SK-N-MC (cell line): ENCODE results near the gene NAA35.

ENCODE experiments used
- EZH2 ChIP-seq: fragments of 200-600 bp; sonication (generic); IDR thresholded peaks from one replicate; pipeline ENCODE4 v1.6.1; 2017; ENCODE audit warnings: antibody characterized with exemption
- FOXP2 ChIP-seq: optimal IDR thresholded peaks from 2 replicates; pipeline ENCODE3; 2011; ENCODE audit warnings: mild to moderate bottlenecking, moderate library complexity; ENCODE audit not compliant: insufficient read depth; ENCODE audit errors: extremely low read length, control extremely low read depth
- POLR2AphosphoS5 ChIP-seq: IDR thresholded peaks from 2 replicates; pipeline ENCODE4 v1.6.1; 2012; ENCODE audit warnings: mild to moderate bottlenecking, low read depth, low read length, borderline replicate concordance

DNA sequence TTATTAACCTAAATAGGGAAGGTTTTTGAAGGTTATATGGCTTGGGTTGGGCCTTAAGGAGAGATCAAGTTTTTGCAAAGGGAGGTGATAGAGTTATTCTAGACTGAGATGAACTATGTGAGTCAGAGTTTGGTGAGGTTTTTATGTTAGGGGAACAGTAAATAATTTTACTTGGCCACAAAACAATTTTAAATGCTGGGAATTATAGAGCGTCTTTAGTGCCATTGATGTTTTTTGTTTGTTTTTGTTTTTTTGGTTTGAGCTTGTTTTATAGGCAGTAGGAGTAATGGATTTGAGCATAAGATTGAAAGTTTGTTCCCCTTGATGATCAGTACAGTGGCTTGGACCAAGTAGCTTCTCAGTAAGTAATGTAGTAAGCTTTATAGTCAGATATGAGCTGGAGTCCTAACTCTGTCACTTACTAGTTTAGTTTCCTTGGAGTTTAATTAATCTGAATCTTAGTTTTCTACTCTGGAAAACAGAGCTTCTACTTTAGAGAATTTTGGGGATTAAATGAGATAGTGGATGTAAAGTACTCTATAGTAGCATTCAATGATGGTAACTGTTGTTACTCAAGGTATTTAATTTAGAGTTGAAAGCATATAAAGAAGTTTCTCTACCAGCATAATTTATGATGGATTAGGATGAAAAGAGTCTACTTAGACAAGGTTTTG, 2.9 kb downstream of the NAA35 start:
- no peak for TF ChIP-seq EZH2
- no peak for TF ChIP-seq POLR2AphosphoS5
- no peak for TF ChIP-seq FOXP2
